ENCODE measurements around the gene LRRC19.

The LRRC19 gene

DNA sequence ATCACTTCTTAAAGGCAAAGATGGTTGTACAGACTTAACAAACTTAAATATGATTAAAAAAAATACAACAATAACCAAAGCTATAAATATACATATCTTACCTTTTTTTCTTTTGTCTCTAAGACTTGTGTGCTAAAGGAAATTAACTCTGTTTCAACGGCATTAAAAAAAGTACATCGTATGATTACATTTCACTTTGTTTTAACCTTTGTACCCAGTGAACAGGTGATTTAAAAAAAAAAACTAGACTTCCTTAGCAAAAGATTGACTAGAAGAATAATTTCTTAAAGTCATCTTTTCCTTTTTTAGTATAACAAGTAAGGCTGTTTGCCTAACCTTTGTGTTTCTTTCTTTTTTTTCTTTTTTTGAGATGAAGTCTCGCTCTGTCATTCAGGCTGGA is at the start of gene LRRC19:
Gene LRRC19, minus strand, starts transcription at position 182 of the 400 bp plus-strand sequence. CDS start 5,978 bp downstream, outside the sequence.
- DNase-seq, result no peak

DNA sequence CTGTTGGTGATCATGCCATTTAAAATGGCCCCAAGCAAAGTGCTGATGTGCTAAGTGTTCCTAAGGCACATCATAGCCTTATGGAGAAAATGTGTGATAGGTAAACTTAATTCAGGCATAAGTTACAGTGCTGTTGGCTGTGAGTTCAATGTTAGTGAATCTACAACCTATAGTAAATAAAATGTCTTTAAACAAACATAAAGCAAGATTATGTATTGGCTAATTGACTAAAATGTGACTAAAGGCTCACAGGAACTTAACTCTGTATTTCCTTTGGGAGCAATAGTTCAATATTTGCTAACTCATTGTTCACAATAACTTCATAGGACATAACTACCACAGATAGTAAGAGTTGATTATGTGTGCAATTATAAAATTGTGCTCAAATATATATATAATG is 49.4 kb upstream of the LRRC19 start:
- DNase-seq, result no peak

DNA sequence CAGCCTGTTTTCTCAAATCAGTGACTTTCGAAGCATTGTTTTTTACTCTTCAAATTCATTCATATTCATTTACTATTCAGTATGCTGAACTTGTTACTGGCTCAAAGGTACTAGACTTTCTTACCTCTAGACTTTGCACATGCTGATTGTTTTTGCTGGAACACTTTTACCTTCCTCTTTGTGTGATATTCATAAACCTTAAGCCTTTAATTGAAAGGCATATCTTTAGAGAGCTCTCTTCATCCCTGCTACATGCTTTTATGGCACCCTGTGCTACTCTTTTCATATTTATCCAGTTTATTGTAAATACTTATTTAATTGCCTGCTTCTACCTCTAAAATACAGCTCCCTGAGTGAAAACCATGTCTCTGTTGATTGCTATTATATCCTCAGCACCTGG is 48.7 kb upstream of the LRRC19 start:
- no peak for DNase-seq

GRCh38 chr9:27053369-27054022 is 48.0 kb upstream of the LRRC19 start:
- no peak for DNase-seq

DNA sequence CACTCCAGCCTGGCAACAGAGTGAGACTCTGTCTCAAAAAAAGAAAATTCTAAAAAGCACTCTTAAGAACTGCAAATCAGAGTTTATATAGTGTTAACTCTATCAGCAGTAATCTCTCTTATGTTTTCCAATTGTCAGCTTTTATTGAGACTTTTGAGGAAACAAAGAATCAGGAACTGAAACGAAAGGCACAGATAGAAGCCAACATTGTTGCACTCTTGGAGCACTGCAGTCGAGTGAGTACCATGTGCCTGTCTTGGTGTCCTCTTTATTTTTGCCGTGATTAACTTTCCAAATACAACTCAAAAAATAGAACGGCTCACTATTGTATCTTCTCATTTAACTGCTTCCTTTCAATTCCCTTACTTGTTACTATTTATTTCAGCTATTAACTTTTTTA is 41.7 kb upstream of the LRRC19 start:
- DNase-seq, result no peak

- DNase-seq, result no peak
Observed at GRCh38 chr9:27043176-27043575, 37.7 kb upstream of the LRRC19 start.

- DNase-seq, result no peak
Observed at GRCh38 chr9:27042476-27042875, 37.0 kb upstream of the LRRC19 start.

DNA sequence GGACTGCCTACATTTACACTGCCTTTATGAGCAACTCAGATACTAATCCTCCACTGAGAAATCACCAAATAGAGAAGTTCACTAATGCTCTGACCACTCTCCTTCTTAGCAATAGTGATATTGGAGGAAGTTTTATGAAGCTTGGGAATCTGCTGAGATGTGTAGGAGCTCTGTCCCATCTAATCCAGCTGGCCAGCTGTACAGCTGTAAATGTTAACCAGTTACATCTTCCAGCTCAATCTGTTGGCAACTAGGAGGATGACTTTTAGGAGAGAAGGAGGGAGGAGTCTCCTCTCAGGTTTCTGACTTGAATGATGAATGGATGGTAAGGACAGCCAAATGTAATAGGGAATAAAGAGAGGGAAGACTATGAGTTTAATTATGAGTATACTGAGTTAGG is 36.3 kb upstream of the LRRC19 start:
- no peak for DNase-seq

- DNase-seq, result no peak
Observed at GRCh38 chr9:27037499-27037898, 32.0 kb upstream of the LRRC19 start.

DNA sequence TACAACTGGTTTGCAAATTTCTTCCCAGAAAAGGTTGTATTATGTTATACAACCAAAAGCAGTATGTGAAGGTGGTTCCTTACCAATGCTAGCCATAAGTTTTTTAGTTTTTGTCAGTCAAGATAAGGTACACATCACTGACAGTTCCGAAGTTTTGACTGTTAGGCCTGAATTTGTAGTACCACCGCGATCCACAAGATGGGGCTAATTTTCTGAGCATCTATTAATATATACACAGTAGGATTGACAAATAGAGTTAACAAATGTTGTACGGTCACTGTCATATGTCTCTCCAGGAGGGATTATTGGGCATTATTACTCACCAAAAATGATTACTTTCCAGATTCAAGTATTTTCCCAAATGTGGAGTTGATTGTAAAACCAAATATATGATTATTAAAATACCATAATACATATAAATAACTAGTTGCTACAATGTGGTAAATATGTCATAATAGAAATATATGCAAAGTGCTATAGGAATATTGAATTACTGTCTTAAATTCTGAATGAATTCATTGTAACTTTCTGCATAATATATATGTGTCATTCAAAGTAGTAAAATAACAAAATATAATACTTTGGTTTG is 28.4 kb upstream of the LRRC19 start:
- peak; percentile 52 to 60 for DNase-seq

GRCh38 chr9:27029186-27029585 is 23.7 kb upstream of the LRRC19 start:
- DNase-seq, result no peak

DNA sequence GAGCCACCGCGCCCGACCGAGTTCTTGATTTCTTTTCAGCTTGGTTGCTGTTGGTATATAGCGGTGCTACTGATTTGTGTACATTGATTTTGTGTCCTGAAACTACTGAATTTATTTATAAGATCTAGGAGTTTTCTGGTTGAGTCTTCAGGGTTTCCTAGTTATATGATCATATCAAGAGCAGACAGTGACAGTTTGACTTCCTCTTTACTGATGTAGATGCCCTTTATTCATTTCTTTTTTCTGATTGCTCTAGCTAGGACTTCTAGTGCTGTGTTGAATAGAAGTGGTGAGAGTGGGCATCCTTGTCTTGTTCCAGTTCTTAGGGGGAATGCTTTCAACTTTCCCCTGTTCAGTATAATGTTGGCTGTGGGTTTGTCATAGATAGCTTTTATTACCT is 17.4 kb upstream of the LRRC19 start:
- no peak for DNase-seq

- no peak for DNase-seq
Observed at GRCh38 chr9:27019589-27019988, 14.1 kb upstream of the LRRC19 start.

DNA sequence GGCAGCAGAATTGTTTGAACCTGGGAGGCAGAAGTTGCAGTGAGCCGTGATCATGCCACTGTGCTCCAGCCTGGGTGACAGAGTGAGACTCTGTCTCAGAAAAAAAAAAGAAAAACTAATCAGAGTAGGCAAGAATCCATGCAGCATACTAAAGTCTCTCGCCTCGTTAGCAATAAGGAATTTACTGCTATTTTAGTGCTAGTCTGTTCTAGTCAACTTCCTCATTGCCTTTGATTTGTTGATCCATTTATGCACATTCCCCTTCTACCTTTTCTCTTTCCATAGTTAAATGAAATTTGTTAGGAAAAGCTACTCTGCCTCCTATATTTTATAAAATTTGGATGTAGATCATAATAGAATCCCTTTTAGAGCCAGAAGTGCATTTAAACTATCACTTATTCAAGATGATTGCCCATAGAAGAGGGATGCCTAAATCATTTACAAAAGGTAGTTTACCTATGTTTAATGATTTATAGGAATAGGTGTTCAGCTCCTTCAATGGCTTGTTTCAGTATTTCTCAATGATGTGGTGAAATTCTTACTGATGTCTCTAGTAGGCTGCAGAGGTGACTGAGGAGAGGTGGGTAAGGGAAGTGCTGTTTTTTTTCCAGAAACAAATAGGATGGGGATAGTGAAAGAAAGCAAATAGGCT is 1.9 kb downstream of the LRRC19 start:
- no peak for DNase-seq

GRCh38 chr9:26995810-26996209 is 9.7 kb downstream of the LRRC19 start:
- DNase-seq, result no peak

GRCh38 chr9:26983340-26983739 is 22.1 kb downstream of the LRRC19 start:
- DNase-seq, result no peak

DNA sequence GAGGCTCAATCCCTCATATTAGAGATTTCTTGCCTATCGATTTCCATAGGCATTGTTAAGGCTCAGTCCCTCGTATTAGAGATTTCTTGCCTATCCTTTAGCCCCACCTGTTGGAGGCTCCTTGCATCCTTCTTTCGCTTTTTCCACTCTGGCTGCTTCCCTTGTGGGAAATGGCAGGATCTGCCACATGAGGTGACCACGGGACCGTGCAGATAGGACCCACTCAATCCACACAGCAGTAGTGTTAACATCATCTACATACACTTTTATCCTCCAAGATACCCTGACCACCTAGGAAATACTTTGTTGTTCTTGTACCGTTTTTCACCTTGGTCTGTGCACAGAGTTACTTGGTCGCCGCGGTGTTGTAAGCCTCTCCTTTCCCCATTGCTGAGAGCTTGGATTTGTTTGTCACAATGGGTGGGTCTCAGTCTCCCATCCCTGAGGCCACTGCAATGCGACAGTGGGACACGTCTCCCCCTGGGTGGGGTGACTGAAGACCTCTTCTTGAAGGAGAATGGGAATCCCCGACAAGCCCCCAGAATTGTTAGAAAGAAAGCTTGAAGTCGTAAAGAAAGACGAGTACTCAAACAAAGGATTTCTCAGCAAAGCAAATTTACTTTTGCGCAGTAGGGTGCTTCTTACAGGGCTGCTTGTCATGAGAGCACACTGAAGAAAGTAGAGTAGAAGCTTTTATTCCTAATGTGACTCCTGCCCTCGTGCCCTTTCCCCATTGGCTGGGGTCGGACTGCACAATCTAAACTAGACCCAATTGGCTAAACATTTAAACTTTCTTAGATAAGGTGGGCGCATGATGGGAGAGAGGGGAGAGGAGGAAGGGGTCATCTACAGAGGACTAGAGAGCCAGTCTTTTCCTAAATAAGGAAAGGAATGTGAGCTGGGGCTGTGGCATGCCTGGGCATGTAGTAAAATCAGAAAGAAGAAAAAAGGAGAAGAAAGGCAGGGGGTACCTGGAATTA is 29.5 kb downstream of the LRRC19 start:
- DNase-seq, result peak; percentile 17 to 47

GRCh38 chr9:26974927-26975326 is 30.5 kb downstream of the LRRC19 start:
- no peak for DNase-seq

- no peak for DNase-seq
Observed at GRCh38 chr9:26973989-26974388, 31.5 kb downstream of the LRRC19 start.

- no peak for DNase-seq
Observed at GRCh38 chr9:26971721-26972120, 33.8 kb downstream of the LRRC19 start.

DNA sequence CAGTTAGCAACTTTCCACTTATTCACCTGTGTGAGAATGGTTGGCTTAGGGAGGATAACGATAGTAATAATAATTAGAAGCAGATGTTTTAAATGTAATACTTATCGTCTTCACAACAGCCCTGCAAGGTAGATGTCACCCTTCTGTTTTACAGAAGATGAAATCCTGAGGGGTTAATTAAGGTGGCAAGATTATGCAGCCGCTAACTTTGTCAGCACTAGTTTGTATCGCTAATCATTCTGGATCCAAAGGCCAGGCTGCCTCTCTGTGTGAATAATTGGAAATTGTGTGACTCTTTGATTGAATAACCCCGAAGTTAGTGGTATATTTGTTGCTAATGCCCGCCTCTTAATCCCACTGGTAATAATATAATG is 48.6 kb downstream of the LRRC19 start:
- DNase-seq, result peak in 1 of 2 experiments; percentile 38

GRCh38 chr9:26955921-26956859 is 49.3 kb downstream of the LRRC19 start, which contains the start of gene IFT74:
Gene IFT74, plus strand, starts transcription at chr9:26956412. Its CDS starts 5,556 bp downstream, at chr9:26961968.
- peak; percentile 99 for DNase-seq
